HG03378 (cell line): ENCODE measurements around the gene PIGU.
"Not testable (repeated sequence)": the region's sequence is repeated elsewhere in the genome, so short reads cannot be mapped to it uniquely, and the experiment has no call there.

ENCODE experiments used
- ATAC-seq: cut with Tn5 transposase; IDR thresholded peaks from one replicate; pipeline ENCODE4 v1.9.1; 2021; ENCODE audit warnings: mild to moderate bottlenecking, moderate library complexity; ENCODE audit not compliant: unreplicated experiment

PIGU gene

DNA sequence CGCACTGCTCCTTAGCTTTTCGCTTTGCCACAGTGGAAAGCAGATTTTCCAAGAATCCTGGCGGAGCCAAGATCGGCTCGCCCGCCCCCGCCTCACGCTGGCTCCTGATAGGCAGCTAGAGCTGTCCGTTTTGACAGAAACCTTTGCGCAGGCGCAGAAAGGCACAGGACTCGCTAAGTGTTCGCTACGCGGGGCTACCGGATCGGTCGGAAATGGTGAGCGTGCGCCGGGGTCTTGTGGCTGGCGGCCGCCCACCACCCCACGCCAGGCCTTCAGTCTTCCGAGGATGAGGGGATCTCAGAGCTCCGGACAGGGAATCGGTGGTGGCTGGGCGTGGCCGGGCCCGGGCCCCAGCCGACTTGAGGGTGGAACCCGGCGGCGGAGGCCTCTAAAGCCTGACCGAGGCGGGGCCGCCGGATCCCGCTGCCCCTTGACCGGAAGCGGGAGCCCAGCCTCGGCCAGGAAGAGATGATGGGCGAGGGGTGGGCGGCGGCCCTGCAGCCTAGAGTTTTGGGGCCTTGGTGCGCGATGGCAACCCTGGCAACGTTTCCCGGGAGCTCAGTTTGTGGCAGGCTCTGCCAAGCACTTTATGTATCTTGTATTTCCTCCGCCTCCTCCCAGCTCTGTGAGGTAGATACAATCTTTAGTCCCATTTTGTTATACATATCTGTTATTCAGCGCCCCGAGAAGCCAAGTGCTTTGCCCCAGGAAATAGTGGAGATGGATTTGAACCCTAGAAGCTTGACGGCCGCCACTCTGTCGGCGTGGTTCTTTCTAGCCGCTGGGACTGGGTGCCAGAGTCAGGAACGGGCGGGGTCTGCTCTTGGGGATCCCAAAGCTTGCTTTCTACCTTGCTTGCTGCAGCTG, 160.4 kb downstream of the PIGU start, which contains the start of gene DYNLRB1:
DYNLRB1 (plus strand) TSS at position 176 of the 867 bp plus-strand sequence; CDS start at position 213, 37 bp downstream.
- ATAC-seq: peak; percentile 73

DNA sequence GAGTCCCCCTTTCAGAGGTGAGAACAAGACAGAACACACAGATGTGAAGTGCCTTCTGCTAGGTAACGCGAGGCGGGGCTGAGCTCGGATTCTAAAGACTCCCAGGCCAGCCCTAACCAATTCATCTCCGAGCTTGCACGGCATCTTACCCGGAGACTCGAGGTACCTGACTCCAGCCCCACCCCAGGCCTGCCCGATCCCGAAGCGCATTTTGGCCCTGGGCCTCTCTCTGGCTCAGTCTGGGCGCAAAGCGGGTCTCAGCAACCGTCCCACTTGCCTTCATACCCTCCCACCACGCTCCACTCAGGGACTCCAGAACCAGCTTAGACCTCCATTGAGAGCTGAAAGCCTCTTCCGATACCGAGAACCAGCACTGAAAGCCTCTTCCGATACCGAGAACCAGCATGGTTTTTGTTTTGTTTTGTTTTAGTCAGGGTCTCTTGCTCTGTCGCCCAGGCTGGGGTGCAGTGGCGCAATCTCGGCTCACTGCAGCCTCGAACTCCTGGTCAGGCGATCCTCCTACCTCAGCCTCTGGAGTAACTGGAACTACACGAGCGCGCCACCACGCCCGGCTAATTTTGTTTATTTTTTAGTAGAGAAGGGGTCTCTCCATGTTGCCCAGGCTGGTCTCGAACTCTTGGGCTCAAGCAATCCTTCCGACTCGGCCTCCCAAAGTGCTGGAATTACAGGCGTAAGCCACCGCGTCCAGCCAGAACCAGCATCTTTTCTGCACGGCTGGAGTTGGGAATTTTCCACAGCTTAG, 161.2 kb downstream of the PIGU start:
- peak; percentile 55 for ATAC-seq

DNA sequence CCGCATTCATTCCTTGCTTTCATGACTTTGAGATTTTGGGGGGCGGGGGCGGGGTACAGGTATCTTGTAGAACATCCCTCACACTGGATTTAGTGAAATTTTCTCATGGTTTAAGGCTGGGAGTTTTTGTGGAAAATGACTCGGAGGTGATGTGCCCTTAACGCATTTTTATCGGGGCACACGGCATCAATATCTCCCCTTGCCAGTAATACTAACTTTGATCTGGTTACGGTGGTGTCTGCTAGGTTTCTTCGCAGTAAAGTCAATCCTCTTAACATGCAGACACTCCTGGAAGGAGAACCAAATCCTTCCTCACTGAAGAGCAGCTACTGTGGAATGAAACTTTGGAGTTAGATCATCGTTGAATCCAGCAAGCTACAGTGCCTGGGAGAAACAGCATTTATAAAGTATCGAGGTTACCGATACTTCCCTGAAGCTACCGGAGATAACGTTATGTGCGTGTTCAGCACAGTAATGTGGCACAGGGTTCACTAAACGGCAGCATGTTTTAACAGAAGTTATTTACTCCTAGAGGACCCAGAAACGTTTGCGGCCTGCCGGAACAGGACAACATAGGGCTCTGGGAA, 161.9 kb downstream of the PIGU start:
- no peak for ATAC-seq

DNA sequence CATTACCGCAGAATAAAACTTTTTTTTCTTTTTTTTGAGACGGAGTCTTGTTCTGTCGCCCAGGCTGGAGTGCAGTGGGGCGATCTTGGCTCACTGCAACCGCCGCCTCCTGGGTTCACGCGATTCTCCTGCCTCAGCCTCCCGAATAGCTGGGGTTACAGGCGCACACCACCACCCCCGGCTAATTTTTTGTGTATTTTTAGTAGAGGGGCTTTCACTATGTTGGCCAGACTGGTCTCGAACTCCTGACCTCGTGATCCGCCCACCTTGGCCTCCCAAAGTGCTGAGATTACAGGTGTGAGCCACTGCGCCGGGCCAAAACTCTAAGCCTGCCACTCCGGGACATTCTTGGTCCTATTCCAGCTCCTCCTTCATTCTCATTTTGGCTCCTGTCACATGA, 162.9 kb downstream of the PIGU start:
- not testable (repeated sequence) for ATAC-seq

DNA sequence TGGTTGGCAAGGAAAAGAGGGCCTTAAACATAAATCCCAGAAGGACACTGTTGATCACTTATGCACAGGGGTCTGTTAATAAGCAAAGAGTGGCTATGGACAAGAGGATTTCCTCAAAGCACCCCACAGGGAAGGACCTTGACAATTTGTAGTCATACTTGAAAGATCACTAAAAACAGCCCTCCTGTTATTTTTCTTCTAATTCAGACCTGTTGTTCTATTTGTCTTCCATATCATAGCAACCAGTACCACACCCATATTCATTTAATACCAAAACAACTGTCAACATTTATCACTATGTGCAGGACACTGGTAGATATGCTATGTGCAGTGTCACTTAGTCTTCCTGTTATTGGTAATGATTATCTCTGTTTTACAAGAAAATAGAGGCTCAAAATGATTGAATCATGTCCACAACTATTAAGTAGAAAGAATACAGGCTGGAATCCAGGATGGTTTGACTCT, 163.9 kb downstream of the PIGU start:
- no peak for ATAC-seq

DNA sequence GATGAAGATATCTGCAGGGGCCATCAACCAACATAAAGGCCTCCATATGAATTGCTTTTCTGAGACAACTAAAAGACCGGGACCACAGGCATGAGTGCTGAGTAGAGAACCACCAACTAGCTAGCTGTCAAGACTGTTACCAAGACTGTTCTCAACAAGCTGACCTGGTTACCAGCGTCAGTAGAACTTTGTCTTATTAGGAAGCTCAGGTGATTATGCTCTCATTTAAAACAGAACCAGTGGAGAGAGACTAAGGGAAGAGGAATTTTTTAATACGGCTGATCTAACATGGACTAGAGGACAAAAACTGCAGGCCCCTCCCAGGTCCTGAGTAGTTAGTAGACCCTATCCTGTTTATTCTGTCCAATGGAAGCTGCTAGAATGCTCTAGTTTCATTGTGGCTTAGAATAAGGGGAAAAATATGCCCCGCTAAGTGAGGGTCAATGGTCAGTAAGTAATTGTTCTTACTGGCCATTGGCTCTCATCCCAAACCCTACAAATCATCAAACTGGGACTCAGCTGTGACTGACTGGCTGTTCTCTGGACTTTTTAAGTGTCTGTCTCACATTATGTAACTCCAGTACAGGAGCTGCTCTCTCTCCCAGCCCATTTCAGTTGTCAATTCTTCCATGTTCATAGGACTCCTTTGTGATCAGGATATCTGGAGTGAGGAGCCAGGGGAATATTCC, 164.5 kb downstream of the PIGU start:
- no peak for ATAC-seq

DNA sequence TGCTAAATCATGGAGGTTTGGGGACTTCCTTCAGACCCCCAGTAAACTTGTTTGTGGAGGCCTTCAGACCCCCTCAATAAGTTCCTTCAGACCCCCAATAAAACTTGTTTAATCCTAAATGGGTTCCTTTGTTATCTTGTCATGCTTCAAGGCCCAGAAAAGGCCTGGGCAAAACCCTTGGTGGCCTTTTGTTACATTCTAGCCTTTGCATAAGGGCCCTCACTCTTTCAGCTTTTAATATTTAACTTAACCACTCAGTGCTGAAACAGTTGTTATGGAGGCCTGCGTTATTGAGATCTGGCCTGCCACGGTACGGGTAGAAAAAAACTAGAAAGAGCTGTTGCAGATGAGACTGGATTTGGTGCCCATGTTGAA, 165.0 kb downstream of the PIGU start:
- no peak for ATAC-seq

DNA sequence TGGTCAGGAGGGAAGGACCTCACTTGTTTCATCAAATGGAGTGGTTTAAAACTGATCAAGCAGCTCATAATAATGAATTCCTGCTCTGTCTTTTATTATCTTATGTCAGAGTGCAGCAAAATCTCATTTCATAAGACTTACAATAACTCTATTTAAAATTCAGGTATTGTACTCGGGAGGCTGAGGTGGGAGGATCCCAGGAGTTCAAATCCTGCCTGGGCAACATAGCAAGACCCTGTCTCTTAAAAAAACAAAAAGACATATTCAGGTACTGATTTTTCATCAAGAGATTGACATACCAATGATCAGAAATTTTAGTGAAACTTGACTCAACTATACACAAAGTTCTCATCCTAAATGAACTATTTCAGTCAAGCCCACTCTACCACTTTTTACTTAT, 166.3 kb downstream of the PIGU start:
- no peak for ATAC-seq
